NCI-H526 (cell line): ENCODE data around the gene KCNK13.

Experiments
- DNase-seq, 2 experiments: peaks; one replicate each; lab custom pipeline; 2025; lab: John Stamatoyannopoulos, UW

KCNK13 gene

GRCh38 chr14:90132821-90133570 lies 71.2 kb downstream of the KCNK13 start:
- DNase-seq, result no peak

GRCh38 chr14:90136904-90137303 lies 75.1 kb downstream of the KCNK13 start:
- no peak for DNase-seq

GRCh38 chr14:90137807-90138206 lies 76.0 kb downstream of the KCNK13 start:
- DNase-seq, result no peak

- no peak for DNase-seq
These were observed 77.4 kb downstream of the KCNK13 start for GRCh38 chr14:90139199-90139598.

- DNase-seq, result no peak
These were observed 78.6 kb downstream of the KCNK13 start for GRCh38 chr14:90140298-90140955.

- DNase-seq, result no peak
These were observed 79.1 kb downstream of the KCNK13 start for GRCh38 chr14:90140956-90141316.

- DNase-seq, result no peak
These were observed 91.6 kb downstream of the KCNK13 start for GRCh38 chr14:90153429-90153828.

- no peak for DNase-seq
These were observed 92.3 kb downstream of the KCNK13 start for GRCh38 chr14:90154110-90154509.

GRCh38 chr14:90159146-90159545 lies 97.4 kb downstream of the KCNK13 start:
- DNase-seq, result peak in 1 of 2 experiments; percentile 8

GRCh38 chr14:90159688-90160087 lies 97.9 kb downstream of the KCNK13 start:
- DNase-seq, result no peak

GRCh38 chr14:90161129-90161528 lies 99.3 kb downstream of the KCNK13 start:
- DNase-seq, result no peak

- no peak for DNase-seq
These were observed 106.8 kb downstream of the KCNK13 start for GRCh38 chr14:90168425-90169105.

- no peak for DNase-seq
These were observed 113.8 kb downstream of the KCNK13 start for GRCh38 chr14:90175631-90176030.

- no peak for DNase-seq
These were observed 115.9 kb downstream of the KCNK13 start for GRCh38 chr14:90177539-90178189.

GRCh38 chr14:90179357-90179756 lies 117.6 kb downstream of the KCNK13 start:
- no peak for DNase-seq

GRCh38 chr14:90179809-90180779 lies 118.3 kb downstream of the KCNK13 start:
- DNase-seq, result no peak

GRCh38 chr14:90184094-90184493 lies 122.3 kb downstream of the KCNK13 start:
- no peak for DNase-seq

GRCh38 chr14:90184571-90185266 lies 122.9 kb downstream of the KCNK13 start:
- DNase-seq, result no peak

GRCh38 chr14:90188588-90188987 lies 126.8 kb downstream of the KCNK13 start:
- DNase-seq, result no peak

- no peak for DNase-seq
These were observed 129.4 kb downstream of the KCNK13 start for GRCh38 chr14:90191154-90191553.

- DNase-seq, result no peak
These were observed 129.8 kb downstream of the KCNK13 start for GRCh38 chr14:90191585-90191984.
